NCI-H2081 treated with DMSO at 0.1 percent for 48 hours (cell line): ENCODE results near the gene ANKEF1.
"Not testable (repeated sequence)": the region's sequence is repeated elsewhere in the genome, so short reads cannot be mapped to it uniquely, and the experiment has no call there.

ENCODE experiments used
- DNase-seq: peaks from one replicate; lab custom pipeline; 2025; lab: John Stamatoyannopoulos, UW

ANKEF1 gene

GRCh38 chr20:10032269-10032668, 2.5 kb upstream of the ANKEF1 start:
- DNase-seq, result not testable (repeated sequence)

- DNase-seq, result no peak
Observed at GRCh38 chr20:10033905-10034650, 709 bp upstream of the ANKEF1 start.

GRCh38 chr20:10036321-10036720, 1.5 kb downstream of the ANKEF1 start:
- not testable (repeated sequence) for DNase-seq

GRCh38 chr20:10040070-10040975, 5.5 kb downstream of the ANKEF1 start:
- DNase-seq, result no peak

GRCh38 chr20:10042086-10042485, 7.3 kb downstream of the ANKEF1 start:
- DNase-seq, result no peak

- no peak for DNase-seq
Observed at GRCh38 chr20:10047427-10047826, 12.6 kb downstream of the ANKEF1 start.

GRCh38 chr20:10051185-10051584, 16.4 kb downstream of the ANKEF1 start:
- no peak for DNase-seq

- no peak for DNase-seq
Observed at GRCh38 chr20:10059006-10059405, 24.2 kb downstream of the ANKEF1 start.

- no peak for DNase-seq
Observed at GRCh38 chr20:10060226-10060625, 25.4 kb downstream of the ANKEF1 start.

- no peak for DNase-seq
Observed at GRCh38 chr20:10061641-10062040, 26.9 kb downstream of the ANKEF1 start.

GRCh38 chr20:10063482-10063881, 28.7 kb downstream of the ANKEF1 start:
- no peak for DNase-seq

GRCh38 chr20:10064611-10065010, 29.8 kb downstream of the ANKEF1 start:
- DNase-seq, result no peak

GRCh38 chr20:10065154-10065833, 30.5 kb downstream of the ANKEF1 start:
- DNase-seq, result no peak

GRCh38 chr20:10067321-10067720, 32.5 kb downstream of the ANKEF1 start:
- no peak for DNase-seq

GRCh38 chr20:10074513-10074912, 39.7 kb downstream of the ANKEF1 start:
- DNase-seq, result no peak

GRCh38 chr20:10075606-10076005, 40.8 kb downstream of the ANKEF1 start:
- DNase-seq, result no peak

- no peak for DNase-seq
Observed at GRCh38 chr20:10076126-10077080, 41.6 kb downstream of the ANKEF1 start.

GRCh38 chr20:10077081-10077471, 42.3 kb downstream of the ANKEF1 start:
- DNase-seq, result no peak

- no peak for DNase-seq
Observed at GRCh38 chr20:10077886-10078285, 43.1 kb downstream of the ANKEF1 start.

GRCh38 chr20:10078403-10078802, 43.6 kb downstream of the ANKEF1 start:
- DNase-seq, result no peak

- DNase-seq, result no peak
Observed at GRCh38 chr20:10079964-10080363, 45.2 kb downstream of the ANKEF1 start.
